Ammon's horn (tissue), 1 donor: Measurements from ENCODE around the gene PDE4B.

Experiments used
- DNase-seq: peaks from one replicate; pipeline ENCODE4 v3.0.0-alpha.2; 2016; ENCODE audit warnings: low spot score

Gene PDE4B

DNA sequence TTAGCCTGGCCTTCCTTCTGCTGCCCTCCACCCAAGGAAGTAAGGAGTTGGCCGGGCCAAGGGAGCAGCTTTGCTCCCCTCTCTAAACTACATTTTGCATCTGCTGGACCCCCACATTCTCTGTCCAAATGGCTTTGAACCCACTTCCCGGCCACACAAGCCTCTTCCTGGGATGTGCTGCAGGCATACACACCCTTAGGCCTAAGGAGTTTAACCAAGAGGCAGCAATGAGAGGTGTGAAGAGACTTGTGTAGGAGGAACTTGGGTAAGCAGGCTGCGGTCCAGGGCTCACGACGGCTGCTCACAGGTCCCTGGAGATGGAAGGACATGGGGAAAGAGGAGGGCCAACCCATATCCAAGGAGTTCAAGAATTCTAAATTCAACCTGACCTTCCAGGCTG lies 544.6 kb downstream of the PDE4B start:
- no peak for DNase-seq

DNA sequence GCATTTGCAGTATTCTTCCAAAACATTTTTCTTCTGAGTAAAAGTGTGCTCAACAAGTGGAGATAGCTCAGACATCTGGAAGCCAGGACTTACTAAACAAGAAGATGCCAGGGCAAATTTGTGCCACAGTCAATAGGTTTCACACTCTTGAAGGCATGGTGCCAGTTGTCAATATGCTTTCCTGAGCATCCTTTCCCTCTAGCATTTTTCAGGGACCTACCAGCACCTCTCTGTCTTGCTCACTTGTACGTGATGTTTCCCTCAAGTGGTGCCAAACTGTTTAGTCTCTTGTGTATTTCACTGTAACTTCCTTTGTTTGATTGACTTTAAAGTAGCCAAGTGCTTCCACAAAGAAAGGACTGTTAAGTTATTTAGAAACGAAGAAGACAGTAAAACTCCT lies 547.2 kb downstream of the PDE4B start:
- no peak for DNase-seq

DNA sequence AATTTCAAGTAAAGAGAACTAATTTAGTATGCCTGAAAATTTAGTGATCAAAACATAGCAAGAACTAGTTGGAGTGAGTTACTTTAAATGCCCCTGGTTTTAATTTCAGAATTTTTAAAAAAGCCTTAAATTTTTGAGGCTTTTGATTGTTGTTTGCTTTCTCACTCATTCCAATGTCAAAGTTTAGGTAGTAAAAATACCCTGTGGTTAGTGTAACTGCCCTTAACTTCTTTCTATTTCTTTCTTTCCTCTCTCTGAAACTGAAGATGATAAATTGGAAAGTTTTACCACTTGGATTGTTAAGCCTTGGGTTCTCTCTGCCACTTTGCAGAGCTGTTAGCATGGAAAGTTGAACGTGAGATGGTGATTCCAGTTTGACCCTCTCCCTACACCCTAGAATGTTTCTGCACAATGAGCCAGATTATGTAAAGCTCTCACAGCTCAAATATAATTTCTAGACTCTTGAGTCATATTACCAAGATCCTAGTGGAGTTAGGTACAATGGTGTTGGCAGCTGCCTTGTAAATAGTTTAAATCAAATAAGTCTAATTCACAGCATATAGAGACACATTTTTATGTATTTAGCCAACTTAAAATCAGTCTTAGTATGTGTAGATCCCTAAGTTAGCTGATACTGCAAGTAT lies 548.9 kb downstream of the PDE4B start:
- no peak for DNase-seq

DNA sequence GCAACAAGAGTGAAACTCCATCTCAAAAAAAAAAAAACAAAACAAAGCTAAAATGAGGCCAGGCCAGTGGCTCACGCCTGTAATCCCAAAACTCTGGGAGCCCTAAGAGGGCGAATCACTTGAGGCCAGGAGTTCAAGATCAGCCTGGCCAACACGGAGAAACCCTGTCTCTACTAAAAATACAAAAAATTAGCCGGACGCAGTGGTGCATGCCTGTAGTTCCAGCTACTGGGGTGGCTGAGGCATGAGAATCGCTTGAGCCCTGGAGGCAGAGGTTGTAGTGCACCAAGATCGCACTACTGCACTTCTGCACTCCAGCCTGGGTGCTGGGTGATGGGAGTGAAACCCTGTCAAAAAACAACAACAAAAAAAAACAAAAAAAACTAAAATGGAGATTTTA lies 550.0 kb downstream of the PDE4B start:
- DNase-seq, result no peak

DNA sequence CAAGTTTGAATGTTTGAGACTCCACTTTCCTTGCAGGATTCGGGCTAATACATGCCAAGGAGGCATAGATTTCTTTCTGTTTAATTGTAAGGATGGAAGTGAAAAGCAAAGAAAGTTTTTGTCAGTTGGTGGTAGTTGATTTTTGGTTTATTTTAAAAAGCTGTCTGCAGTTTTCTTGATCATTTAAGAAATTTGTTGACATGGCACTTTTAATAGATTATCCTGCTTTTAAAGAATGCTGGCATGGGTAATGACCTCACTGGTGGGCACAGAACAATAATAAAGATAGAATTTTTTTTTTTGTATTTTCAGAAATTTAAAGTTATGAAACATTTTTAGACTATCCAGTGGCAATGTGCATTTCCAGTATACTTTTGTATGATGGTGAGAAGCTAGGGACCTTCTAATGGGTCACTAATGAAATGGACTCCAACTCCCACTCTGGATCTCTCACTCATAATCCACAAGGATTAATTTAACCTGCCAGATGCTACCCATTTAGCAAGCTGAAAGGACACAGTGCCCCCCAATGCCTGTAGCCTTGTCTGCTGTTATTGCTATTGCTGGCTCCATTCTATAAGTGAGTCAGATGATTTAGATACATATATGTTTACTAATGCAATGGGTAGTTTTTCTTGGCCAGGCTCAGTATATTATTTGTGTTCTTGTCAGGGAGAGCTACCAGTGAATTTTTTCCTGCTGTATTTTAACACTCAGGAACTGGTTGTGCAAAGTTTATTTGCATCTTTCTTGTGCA lies 551.1 kb downstream of the PDE4B start:
- no peak for DNase-seq

DNA sequence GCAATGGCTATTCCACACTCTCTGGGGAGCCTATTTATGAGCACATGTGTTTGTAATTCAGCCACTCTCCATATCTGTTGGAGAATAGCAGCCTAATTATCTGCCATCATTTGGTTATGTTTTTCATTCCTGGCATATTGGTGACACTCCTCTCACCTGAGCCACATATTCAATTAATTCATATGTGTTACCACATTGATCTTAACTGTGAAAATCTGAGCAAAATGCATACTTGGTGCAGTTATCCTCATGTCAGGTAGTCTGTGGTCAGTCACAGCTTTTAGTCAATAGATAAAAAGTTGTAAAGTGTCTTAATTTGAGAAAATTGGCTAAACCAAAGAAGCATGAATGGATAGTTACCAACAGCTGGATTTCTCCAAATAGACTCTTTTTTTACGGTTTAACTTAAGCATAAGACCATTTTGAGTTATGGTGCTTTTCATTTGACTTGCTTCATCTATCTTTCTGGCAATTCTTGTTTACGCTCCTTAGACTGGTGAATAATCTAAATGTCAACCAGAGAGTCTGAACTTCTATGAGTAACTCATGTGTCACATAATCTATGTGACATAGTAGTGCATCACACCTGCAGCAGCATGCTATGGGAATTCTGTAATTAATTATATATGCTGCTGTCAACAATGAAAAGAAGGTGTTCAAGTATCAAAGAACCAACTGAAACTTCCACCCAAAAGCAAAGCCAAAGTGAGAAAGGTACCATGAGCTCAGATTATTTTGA lies 553.5 kb downstream of the PDE4B start:
- no peak for DNase-seq

DNA sequence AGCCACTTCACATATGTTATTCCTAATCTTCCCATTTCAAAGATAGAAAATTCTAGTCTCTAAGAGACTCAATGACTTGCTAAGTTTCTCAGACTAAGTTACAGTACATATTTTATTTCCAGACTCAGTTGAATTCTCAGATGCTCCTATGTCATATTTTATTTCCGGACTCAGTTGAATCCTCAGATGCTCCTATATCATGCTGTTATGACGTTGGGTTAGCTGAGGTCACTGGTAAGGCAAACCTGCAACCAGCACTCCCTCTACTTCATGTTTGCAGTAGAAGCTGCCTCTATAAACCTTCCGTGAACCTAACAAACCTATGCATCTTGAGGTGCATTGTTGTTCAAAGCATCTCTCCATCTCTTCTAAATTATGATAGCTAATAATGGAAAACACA lies 554.2 kb downstream of the PDE4B start:
- DNase-seq, result no peak

DNA sequence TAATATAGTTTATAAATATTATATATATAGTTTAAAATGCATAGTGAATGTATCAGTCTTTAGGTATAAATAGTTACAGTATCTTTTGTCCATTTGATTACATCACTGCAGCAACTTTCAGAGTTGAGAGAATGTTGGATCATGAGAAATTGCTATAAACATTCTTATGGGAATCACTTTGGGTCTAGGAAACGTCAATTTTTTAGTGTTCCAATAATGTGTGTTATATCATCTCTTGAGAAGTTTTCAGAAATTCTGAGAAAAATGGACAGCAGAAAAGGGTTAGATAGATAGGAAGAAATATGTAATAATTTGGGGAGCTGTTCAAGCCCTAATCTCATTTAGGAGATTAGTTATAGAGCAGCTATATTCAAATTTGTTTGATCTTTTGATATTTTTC lies 556.1 kb downstream of the PDE4B start:
- no peak for DNase-seq

DNA sequence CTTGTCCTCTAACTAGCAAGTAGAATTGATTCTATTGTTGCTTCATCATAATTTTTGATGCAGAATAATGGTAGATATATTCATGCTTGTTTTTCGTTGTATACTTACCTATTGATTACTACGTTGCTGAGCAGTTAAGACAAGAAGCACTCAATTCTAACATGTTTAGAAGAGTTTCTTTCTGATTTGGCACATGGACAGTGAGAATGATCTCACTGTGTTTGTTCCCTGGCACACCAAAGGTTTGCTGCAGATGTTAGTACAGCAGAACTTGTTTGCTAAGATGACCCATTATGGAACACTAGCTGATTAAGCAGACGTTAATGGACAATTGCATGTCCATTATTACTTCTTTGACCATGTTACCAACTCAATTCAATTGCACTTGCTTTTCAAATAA lies 556.5 kb downstream of the PDE4B start:
- DNase-seq, result peak; percentile 69

DNA sequence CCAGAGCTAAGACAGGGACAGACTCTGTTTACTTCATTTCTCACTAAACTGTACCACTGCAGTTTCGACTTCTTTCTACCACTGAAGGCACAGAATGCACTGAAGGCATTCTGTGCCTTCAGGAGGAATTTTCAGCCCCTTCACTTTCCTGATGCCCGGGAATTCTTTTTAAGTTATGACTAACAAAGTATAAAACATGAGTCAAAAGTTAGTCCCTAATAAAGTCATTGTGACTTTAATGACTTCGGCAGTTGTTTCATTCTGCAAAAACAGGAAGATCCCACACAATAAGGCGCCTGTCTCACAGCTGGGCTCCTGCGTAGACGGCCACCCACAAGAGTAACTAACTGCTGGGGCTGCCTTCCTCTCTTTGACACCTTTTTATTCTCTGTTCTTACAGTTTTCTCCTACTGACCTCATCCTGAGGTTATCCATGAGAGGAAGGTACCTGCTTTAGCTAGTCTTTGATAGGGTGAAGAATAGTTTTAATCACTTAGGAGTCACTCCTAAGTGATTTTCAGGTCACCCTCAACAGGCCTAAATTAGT lies 557.4 kb downstream of the PDE4B start:
- DNase-seq, result peak; percentile 72

DNA sequence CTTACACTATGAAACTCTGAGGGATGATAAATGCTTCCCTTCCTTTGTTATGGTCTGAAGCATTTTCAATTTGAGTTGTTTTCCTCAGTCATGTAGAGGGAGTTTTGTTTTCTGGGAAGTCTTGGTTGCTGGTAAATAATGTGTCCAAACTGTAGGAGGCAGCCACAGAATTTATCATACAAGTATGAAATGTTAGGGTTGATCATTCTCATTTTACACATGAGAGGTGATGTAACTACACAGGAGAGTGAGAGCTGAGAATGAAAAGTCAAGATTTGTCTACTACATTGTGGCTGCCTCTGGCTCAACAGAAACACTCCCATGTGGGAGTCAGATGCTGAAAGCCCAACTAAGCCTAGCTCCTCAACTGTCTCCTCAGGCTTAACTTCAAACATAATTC lies 558.8 kb downstream of the PDE4B start:
- DNase-seq, result no peak

DNA sequence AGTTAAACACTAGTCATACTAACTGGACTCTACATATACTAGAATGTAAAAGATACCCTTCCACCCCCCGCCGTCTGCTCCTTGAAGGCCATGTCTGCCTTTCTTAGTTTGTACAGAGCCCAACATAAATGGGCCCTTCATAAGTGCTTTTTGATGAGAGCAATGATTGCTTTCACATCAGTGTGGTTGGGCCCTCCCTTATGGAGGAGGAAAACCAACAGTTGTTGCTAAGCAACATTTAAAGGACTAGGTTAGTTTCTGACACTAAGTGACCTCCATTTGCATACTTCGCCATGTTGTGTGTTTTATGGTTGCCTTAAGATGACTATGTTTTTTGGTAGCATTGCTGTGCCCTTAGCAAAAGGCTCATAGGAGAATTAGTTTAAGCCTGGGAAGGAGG lies 559.2 kb downstream of the PDE4B start:
- DNase-seq, result no peak

DNA sequence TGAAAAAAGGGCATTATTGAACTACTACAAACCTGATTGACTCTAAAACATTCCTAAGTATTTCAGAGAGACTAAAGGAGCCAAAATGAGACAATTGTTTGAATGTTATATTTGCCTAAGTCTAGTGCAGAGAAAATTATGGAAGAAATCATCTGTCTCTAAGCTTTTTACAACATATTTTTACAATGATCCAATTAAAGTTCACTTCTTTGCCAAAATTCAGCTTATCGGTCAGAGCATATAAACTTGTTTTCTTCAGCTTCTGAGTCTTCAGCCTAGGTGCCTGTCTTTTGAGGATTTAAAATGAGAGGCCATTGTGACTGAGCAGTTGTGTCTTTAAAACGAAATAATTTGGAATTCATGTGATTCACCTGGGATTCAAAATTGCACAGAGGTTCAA lies 560.1 kb downstream of the PDE4B start:
- DNase-seq, result no peak

DNA sequence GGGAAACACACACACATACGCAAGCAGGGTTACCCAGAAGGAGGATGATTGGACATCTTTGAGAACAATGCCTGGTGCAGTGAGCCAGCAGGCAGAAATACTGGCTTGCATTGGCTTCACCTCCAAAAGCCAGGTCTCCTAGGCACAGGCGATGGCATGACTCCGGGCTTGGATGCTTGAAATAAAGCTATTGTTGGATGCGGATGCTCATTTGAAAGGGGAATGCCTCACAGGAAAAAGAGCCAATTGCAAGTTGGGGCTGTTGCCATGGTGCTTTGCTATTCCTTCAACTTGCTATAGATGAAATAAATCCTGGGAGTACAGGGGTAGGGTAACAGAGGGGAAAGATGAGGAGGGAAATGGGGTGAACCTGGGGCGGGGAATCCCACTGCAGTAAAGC lies 560.6 kb downstream of the PDE4B start:
- peak; percentile 80 for DNase-seq

DNA sequence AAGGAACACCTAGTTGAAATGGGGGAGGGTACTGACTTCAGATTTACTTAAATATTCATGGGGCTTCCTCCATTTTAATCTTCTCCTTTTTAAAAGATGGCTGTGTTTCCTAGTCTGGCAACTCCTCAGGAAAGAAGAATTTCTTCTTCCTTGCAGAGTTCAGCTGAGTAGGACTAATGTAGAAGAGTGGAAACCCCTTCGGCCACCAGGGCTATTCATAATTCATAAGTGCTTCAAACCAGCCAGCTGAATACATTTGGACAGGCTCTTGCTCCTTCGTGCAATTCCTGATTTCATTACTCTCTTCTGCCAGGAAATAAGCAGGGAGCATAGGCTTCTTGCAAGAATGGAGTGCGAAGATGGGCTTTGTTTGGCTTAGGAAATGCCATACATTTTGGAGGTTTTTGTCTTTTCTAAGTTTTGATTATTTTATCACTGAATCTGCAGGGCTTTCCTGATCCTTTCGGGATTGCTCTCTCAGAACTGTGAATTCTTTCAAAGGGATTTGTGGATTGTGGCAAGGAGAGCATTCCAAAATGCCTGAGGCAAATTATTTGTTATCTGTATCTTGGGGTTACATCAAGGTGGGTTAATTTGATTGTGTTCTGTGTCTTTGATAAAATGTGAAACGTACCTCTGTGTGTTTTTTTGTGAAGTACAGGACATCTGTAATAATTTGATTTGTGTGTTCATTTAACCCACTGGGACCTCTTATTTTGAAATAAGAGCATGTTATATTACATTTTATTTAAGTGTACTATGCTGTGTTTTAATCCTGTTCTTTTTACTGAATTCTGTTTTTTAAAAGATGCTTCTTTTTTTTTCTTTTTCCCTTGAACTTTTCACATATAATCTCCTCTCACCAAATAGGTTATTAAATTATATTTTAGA lies 561.9 kb downstream of the PDE4B start:
- no peak for DNase-seq

DNA sequence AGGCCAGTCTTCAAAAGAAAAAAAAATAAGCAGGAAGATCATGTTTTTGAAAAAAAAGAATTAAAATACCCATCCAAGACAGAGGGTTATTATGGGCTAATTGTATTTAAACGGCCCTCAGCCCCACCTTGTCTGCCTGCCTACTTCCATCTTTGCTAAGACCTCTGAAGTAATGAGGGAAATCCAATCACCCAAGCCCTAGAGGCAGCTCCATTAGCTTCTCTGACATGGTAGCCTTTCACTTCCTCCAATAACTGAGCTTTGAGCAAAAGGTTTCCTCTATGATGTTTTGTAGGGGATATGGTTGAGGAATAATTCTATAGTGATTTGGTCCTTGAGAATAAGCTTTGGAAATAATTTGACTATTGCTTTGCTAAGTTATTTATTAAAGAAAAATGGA lies 563.1 kb downstream of the PDE4B start:
- no peak for DNase-seq

DNA sequence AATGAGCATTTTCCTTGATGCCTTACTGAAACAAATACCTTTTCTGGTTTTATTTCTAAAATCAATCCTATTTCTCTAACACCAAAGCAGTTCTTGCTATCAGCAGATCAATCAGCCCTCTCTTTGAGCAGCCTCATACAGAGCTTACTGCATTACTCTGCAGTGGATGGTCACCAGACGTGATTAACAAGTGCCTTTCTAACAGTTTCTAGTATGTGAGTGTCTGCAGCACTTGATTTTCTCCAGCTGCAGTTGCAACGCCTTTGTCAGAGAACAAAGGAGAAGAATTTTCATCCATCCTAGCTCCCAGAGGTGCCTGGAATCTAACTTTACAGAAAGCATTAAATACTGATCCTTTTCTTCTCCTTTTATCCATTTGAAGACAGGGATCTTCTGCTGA lies 563.9 kb downstream of the PDE4B start:
- DNase-seq, result no peak

DNA sequence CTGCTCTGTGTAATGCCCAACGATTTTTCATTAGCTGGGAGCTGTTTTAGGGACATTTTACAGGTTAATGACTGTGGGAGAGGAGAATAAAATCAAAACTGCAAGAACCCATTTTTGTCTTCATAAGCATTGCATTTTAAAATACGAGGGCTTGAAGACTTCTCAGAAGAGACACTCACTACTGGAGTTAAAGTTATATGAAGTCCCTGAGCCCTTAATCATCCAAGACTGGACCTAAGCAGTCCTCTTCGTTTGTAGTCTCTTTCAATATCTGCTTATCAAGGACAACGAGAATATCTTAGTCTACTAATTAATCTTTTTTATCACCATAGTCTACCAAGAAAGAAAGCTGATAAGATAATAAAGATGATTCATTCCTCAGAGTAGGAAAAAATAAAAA lies 564.3 kb downstream of the PDE4B start:
- no peak for DNase-seq

DNA sequence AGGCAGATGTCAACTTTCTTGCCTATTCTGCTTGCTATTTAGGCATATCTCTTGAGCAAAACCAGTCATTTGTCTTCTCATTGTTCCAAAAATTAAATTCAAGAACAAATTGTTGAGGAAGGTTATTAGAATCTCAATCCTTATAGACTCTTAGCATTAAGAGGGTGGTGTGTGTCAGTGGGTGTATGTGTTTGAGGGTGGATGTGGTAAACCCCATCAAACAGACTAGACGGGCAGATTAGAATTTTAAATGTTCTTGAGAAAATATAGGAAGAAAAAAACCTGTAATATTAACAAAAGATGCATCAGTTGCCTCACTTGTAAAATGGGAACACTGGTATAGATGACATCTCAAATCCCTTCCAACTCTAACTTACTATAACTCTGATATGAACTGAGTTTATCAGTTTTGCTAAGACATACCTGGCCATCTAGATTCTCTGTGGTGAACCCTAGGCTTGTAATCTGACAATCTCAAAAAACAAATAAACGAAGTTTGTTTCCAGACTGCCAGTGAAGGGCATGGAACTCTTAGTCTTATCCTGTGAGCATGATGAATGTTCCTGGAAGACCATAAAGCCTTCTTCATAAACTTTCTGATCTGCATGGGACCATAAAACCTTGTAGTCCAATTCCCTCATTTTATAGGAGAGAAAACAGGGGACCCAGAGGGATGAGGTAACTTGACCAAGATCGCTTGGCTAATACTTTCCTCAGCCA lies 564.9 kb downstream of the PDE4B start:
- DNase-seq, result no peak

DNA sequence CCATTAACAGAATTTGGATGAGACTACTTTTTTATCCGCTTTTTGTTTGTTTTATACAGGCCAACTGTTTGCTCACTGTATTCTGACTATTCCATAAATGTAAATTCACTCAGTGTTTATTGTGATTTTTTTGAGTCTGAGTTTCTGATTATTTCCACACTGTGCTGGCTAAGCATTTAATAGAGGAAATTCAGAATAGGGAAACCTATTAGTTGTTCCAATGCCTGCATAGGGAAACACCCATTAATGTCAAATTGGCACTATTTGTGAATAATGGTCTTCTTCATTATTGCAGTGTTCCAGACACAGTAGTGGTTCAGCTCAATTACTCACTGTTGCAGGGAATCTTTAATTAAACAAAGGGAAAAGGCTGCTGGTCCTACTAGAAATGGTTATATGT lies 566.6 kb downstream of the PDE4B start:
- DNase-seq, result no peak

DNA sequence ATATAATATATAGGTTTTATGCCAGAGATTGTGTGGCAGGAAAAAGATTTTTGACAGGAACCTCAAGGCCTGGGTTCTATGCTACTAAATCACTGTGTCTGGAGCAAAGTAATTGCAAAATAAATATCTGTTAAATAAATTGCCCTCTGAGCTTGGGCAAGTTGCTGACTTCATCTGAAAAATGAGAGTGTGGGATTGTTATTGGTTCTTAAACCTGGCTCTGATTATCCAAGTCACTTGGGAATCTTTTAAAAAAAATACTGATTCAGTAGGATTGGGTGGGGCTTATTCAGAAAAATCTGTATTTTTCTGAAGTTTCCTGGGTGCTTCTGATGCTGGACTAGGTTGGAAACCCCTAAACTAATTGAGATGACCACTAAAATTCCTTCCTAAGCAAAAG lies 567.1 kb downstream of the PDE4B start:
- no peak for DNase-seq
